Ishikawa (cell line): ENCODE results near the gene SCAF1.

Experiments used
- RAD21 ChIP-seq: IDR thresholded peaks from 2 replicates; pipeline ENCODE4 v1.6.1; 2012; ENCODE audit warnings: low read depth
- TF ChIP-seq, protein P1 (sequence below): IDR thresholded peaks from 2 replicates; pipeline ENCODE4 v1.6.1; 2012; ENCODE audit warnings: low read depth, mild to moderate bottlenecking

- no peak for TF ChIP-seq RAD21
- TF ChIP-seq, protein P1, sequence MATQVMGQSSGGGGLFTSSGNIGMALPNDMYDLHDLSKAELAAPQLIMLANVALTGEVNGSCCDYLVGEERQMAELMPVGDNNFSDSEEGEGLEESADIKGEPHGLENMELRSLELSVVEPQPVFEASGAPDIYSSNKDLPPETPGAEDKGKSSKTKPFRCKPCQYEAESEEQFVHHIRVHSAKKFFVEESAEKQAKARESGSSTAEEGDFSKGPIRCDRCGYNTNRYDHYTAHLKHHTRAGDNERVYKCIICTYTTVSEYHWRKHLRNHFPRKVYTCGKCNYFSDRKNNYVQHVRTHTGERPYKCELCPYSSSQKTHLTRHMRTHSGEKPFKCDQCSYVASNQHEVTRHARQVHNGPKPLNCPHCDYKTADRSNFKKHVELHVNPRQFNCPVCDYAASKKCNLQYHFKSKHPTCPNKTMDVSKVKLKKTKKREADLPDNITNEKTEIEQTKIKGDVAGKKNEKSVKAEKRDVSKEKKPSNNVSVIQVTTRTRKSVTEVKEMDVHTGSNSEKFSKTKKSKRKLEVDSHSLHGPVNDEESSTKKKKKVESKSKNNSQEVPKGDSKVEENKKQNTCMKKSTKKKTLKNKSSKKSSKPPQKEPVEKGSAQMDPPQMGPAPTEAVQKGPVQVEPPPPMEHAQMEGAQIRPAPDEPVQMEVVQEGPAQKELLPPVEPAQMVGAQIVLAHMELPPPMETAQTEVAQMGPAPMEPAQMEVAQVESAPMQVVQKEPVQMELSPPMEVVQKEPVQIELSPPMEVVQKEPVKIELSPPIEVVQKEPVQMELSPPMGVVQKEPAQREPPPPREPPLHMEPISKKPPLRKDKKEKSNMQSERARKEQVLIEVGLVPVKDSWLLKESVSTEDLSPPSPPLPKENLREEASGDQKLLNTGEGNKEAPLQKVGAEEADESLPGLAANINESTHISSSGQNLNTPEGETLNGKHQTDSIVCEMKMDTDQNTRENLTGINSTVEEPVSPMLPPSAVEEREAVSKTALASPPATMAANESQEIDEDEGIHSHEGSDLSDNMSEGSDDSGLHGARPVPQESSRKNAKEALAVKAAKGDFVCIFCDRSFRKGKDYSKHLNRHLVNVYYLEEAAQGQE, result no peak
Observed at GRCh38 chr19:49640113-49640898, 1.7 kb upstream of the SCAF1 start, which contains the start of gene RRAS.
